ENCODE results near the gene DOK5.

DNA sequence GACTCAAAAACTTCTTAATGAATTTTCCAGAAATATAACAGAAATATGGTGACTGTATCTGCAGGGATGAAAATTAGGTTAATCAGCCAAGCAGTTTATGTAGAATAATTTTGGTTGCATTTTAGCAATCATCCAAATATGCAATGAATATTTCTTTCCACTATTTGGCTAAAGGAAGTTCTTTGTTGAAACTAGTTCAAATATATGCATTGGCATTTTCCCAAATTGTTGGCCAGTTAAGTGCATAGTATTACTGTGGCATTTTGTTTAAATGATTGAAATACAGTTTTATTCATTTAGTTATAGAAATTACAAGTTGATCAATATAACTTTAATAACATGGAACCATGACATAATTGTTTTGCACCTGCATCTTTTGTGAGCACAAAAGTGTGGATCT is 115.5 kb downstream of the DOK5 start:
- TF ChIP-seq, protein P1, sequence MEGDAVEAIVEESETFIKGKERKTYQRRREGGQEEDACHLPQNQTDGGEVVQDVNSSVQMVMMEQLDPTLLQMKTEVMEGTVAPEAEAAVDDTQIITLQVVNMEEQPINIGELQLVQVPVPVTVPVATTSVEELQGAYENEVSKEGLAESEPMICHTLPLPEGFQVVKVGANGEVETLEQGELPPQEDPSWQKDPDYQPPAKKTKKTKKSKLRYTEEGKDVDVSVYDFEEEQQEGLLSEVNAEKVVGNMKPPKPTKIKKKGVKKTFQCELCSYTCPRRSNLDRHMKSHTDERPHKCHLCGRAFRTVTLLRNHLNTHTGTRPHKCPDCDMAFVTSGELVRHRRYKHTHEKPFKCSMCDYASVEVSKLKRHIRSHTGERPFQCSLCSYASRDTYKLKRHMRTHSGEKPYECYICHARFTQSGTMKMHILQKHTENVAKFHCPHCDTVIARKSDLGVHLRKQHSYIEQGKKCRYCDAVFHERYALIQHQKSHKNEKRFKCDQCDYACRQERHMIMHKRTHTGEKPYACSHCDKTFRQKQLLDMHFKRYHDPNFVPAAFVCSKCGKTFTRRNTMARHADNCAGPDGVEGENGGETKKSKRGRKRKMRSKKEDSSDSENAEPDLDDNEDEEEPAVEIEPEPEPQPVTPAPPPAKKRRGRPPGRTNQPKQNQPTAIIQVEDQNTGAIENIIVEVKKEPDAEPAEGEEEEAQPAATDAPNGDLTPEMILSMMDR (IDR thresholded peaks at IDR 0.05) = no peak
- TF ChIP-seq POLR2A (IDR thresholded peaks at IDR 0.05) = no peak
- TF ChIP-seq POLR2AphosphoS5 (IDR thresholded peaks at IDR 0.05) = no peak

All from prostate gland (tissue), 2 donors.